ENCODE data around the gene NFIB.

- TF ChIP-seq CTCF (conservative IDR thresholded peaks at IDR 0.05) = no peak
- TF ChIP-seq EZH2 (IDR thresholded peaks at IDR 0.05; ENCODE audit: low read depth) = no peak
Observed at GRCh38 chr9:14251154-14252071, 62.5 kb downstream of the NFIB start.

Data from PC-9 (cell line).